Glutamatergic neuron (in vitro differentiated cells): ENCODE measurements around the gene PHOSPHO1. TPM values are rescaled to one million over a fixed set of nuclear protein-coding genes. Genes with fewer than 3 reads are reported as not detected.
A peak's percentile ranks its signal among the peaks of the same experiment; 100 is the strongest.
"Not testable (repeated sequence)": the region's sequence is repeated elsewhere in the genome, so short reads cannot be mapped to it uniquely, and the experiment has no call there.

Experiments used
- DNase-seq: peaks from one replicate; pipeline ENCODE4 v3.0.0; 2022
- H3K27ac Mint-ChIP-seq: one replicate; pipeline ENCODE4 v1.8.0; 2020; ENCODE audit warnings: mild to moderate bottlenecking, mixed read lengths, inconsistent platforms; ENCODE audit not compliant: unreplicated experiment
- H3K27me3 Mint-ChIP-seq: one replicate; pipeline ENCODE4 v1.8.0; 2020; ENCODE audit warnings: mild to moderate bottlenecking, moderate library complexity, mixed read lengths, inconsistent platforms; ENCODE audit not compliant: unreplicated experiment
- H3K36me3 Mint-ChIP-seq: one replicate; pipeline ENCODE4 v1.8.0; 2020; ENCODE audit warnings: mild to moderate bottlenecking, mixed read lengths, inconsistent platforms; ENCODE audit not compliant: unreplicated experiment
- H3K4me1 Mint-ChIP-seq: one replicate; pipeline ENCODE4 v1.8.0; 2020; ENCODE audit warnings: mild to moderate bottlenecking, low read depth, mixed read lengths, inconsistent platforms; ENCODE audit not compliant: unreplicated experiment
- H3K4me3 Mint-ChIP-seq: one replicate; pipeline ENCODE4 v1.8.0; 2020; ENCODE audit warnings: mild to moderate bottlenecking, mixed read lengths, inconsistent platforms; ENCODE audit not compliant: unreplicated experiment
- H3K9me3 Mint-ChIP-seq: one replicate; pipeline ENCODE4 v1.8.0; 2020; ENCODE audit warnings: mild to moderate bottlenecking, moderate library complexity, mixed read lengths, inconsistent platforms; ENCODE audit not compliant: unreplicated experiment
- CTCF ChIP-seq: fragments of 200-600 bp; sonication (generic); IDR thresholded peaks from one replicate; pipeline ENCODE4 v1.5.0; 2021; ENCODE audit not compliant: partially characterized antibody, unreplicated experiment
- total RNA-seq: library from RNA; stranded (reverse); fragmentation: NEBNext Ultra II Directional; extraction: Animal tissue kit (Norgen Biotek cat#: 25700); gene quantifications from one replicate; pipeline ENCODE4 v1.2.1, GENCODE V29; 2021; ENCODE audit not compliant: unreplicated experiment

Gene PHOSPHO1
- total RNA-seq, 1 donor from 2014 or later = 0.22 TPM

GRCh38 chr17:49269356-49269755 lies 38.8 kb upstream of the PHOSPHO1 start:
- DNase-seq = no peak
- no peak overlapping the region for H3K27ac Mint-ChIP-seq
- H3K27me3 Mint-ChIP-seq = no peaks in the 10 kb centered on the region
- no peak overlapping the region for H3K4me3 Mint-ChIP-seq
- H3K9me3 Mint-ChIP-seq = no peaks in the 10 kb centered on the region
- no peak for TF ChIP-seq CTCF
- no peaks in the 10 kb centered on the region for H3K36me3 Mint-ChIP-seq
- H3K4me1 Mint-ChIP-seq = no peaks in the 10 kb centered on the region

GRCh38 chr17:49267912-49268311 lies 37.3 kb upstream of the PHOSPHO1 start:
- TF ChIP-seq CTCF = no peak
- no peak for DNase-seq
- Mint-ChIP-seq H3K27ac (no peak overlapping the region), H3K27me3 (no peaks in the 10 kb centered on the region), H3K4me1 (no peaks in the 10 kb centered on the region), H3K4me3 (no peak overlapping the region), H3K36me3 (no peaks in the 10 kb centered on the region), H3K9me3 (no peaks in the 10 kb centered on the region)

DNA sequence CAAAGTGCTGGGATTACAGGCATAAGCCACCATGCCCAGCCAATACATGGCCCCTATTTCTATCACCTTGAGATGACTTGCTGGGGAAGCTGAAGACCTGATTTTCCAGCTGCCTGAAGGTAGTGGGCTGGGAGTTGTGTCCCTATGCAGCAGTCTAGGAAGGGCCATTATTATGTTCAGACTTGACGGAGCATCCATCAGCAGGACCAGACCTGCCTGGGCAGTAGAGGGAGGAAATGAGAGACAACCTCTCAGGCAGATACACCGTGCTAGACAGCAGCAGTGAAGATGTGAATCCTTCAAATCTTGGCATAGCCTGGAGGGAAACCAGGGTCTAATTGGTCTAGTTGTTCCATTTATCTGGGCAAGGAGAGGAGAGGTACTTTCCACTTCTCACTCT lies 35.6 kb upstream of the PHOSPHO1 start:
- no peak for DNase-seq
- Mint-ChIP-seq H3K27ac (no peak overlapping the region), H3K36me3 (no peaks in the 10 kb centered on the region), H3K9me3 (peaks cover 1% of the 10 kb centered on the region), H3K4me3 (no peak overlapping the region), H3K4me1 (no peaks in the 10 kb centered on the region), H3K27me3 (peaks cover 2% of the 10 kb centered on the region)
- no peak for TF ChIP-seq CTCF

DNA sequence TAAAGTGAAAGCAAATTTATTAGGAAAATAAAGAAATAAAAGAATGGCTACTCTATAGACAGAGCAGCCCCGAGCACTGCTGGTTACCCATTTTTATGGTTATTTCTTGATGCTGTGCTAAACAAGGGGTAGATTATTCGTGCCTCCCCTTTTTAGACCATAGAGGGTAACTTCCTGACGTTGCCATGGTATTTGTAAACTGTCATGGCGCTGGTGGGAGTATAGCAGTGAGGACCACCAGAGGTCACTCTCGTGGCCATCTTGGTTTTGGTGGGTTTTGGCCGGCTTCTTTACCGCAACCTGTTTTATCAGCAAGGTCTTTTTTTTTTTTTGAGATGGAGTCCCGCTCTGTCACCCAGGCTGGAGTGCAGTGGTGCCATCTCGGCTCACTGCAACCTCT lies 31.0 kb upstream of the PHOSPHO1 start:
- H3K36me3 Mint-ChIP-seq, H3K4me1 Mint-ChIP-seq, H3K27ac Mint-ChIP-seq, DNase-seq, H3K9me3 Mint-ChIP-seq, H3K4me3 Mint-ChIP-seq: not testable (repeated sequence)
- peaks cover 10% of the 10 kb centered on the region for H3K27me3 Mint-ChIP-seq

GRCh38 chr17:49260817-49261291 lies 30.3 kb upstream of the PHOSPHO1 start:
- H3K36me3 Mint-ChIP-seq = no peaks in the 10 kb centered on the region
- peaks cover 3% of the 10 kb centered on the region for H3K9me3 Mint-ChIP-seq
- no peak for DNase-seq
- no peak overlapping the region for H3K27ac Mint-ChIP-seq
- no peaks in the 10 kb centered on the region for H3K4me1 Mint-ChIP-seq
- TF ChIP-seq CTCF = no peak
- H3K4me3 Mint-ChIP-seq = peak overlapping the region; percentile 76
- H3K27me3 Mint-ChIP-seq = peaks cover 10% of the 10 kb centered on the region
